Measurements from ENCODE around the gene HK3. TPM values are rescaled to one million over a fixed set of nuclear protein-coding genes. Genes with fewer than 3 reads are reported as not detected.

Gene HK3
- total and polyA plus RNA-seq, 2 experiments from 2014 or later = not detected

Other genes with a start within 250 kb of the HK3 start
- gene UNC5A, start 88.8 kb downstream of the HK3 start, total RNA-seq (2014; rRNA removed; shearing (Covaris generic)) = 3.9 and 7.3 TPM in 2 replicates
- gene UNC5A, start 88.8 kb downstream of the HK3 start, polyA plus RNA-seq (2016; fragmentation: Nextera tagmentation; extraction: Ambion mirVana) = 0.92 and 1.1 TPM in 2 replicates
- 28.1 and 40.1 TPM in 2 replicates for gene UIMC1, start 107.4 kb upstream of the HK3 start, total RNA-seq (2014; rRNA removed; shearing (Covaris generic))
- 33.7 and 36.4 TPM in 2 replicates for gene UIMC1, start 107.4 kb upstream of the HK3 start, polyA plus RNA-seq (2016; fragmentation: Nextera tagmentation; extraction: Ambion mirVana)
- gene ZNF346, start 123.3 kb upstream of the HK3 start, total RNA-seq (2014; rRNA removed; shearing (Covaris generic)) = 21.6 and 27.2 TPM in 2 replicates
- 6.8 and 11.0 TPM in 2 replicates for gene ZNF346, start 123.3 kb upstream of the HK3 start, polyA plus RNA-seq (2016; fragmentation: Nextera tagmentation; extraction: Ambion mirVana)
- gene FGFR4, start 187.6 kb upstream of the HK3 start, total RNA-seq (2014; rRNA removed; shearing (Covaris generic)) = 145 and 150 TPM in 2 replicates
- gene FGFR4, start 187.6 kb upstream of the HK3 start, polyA plus RNA-seq (2016; fragmentation: Nextera tagmentation; extraction: Ambion mirVana) = 40.3 and 43.4 TPM in 2 replicates
- 85.9 and 106 TPM in 2 replicates for gene NSD1, start 234.4 kb upstream of the HK3 start, total RNA-seq (2014; rRNA removed; shearing (Covaris generic))
- gene NSD1, start 234.4 kb upstream of the HK3 start, polyA plus RNA-seq (2016; fragmentation: Nextera tagmentation; extraction: Ambion mirVana) = 82.5 and 96.4 TPM in 2 replicates